Endothelial cell of umbilical vein (primary cell): ENCODE measurements around the gene NFIC. TPM values are rescaled to one million over a fixed set of nuclear protein-coding genes. Genes with fewer than 3 reads are reported as not detected.

Experiments used
- BruUV-seq: library from RNA; stranded (reverse); fragments of 400-500 nt; replicated peaks from 2 replicates; lab custom pipeline; 2021; lab: Mats Ljungman, UMichigan
- CTCF ChIA-PET: fragments of 300-600, 350-600 bp; sonication (Branson Sonifier 250); formaldehyde crosslinking; loops from one replicate; lab custom pipeline; 2021; ENCODE audit warnings: antibody characterized with exemption, inconsistent platforms; lab: Charles Lee
- POLR2A ChIA-PET: fragments of 300-600, 350-600 bp; sonication (Branson Sonifier 250); formaldehyde crosslinking; loops from one replicate; lab custom pipeline; 2021; ENCODE audit warnings: antibody characterized with exemption, inconsistent platforms; lab: Charles Lee
- DNase-seq: peaks from one replicate; pipeline ENCODE4 v3.0.0-alpha.2; 2011; ENCODE audit warnings: low read depth, low spot score
- FAIRE-seq: peaks from 2 replicates; lab custom pipeline; 2011; peaks lifted over from hg19 to GRCh38; lab: Jason Lieb, UNC
- H2AFZ ChIP-seq: 2 replicates; pipeline ENCODE4 v1.6.0; 2012; ENCODE audit warnings: low read depth, low read length, control low read depth, inconsistent platforms
- H3K27ac ChIP-seq: 2 replicates; pipeline ENCODE4 v1.5.1; 2011; ENCODE audit warnings: low read depth, mild to moderate bottlenecking, control low read depth, low read length, moderate library complexity; ENCODE audit not compliant: insufficient read depth
- H3K27me3 ChIP-seq, 2 experiments: 2 replicates each; pipeline versions ENCODE4 v1.6.0 to v1.6.1; 2011; ENCODE audit warnings: low read length in 2 of 2, mixed read lengths in 1 of 2; ENCODE audit not compliant: control insufficient read depth in 2 of 2, insufficient read depth in 2 of 2
- H3K36me3 ChIP-seq, 2 experiments: 2 replicates in 1 of 2; 3 replicates in 1 of 2; pipeline ENCODE4 v1.5.1; 2011; ENCODE audit warnings: low read length in 2 of 2, mild to moderate bottlenecking in 1 of 2, moderate library complexity in 1 of 2; ENCODE audit not compliant: control insufficient read depth in 2 of 2, insufficient read depth in 2 of 2; ENCODE audit errors: extremely low read depth in 1 of 2
- H3K4me1 ChIP-seq: 3 replicates; pipeline ENCODE4 v1.5.1; 2011; ENCODE audit warnings: mild to moderate bottlenecking, low read length; ENCODE audit not compliant: control insufficient read depth, insufficient read depth; ENCODE audit errors: extremely low read depth
- H3K4me2 ChIP-seq: 2 replicates; pipeline ENCODE4 v1.6.1; 2011; ENCODE audit warnings: low read length, control low read depth, mixed read lengths; ENCODE audit not compliant: insufficient read depth
- H3K4me3 ChIP-seq, 3 experiments: fragments of 200-600 bp in 1 of 3; sonication (generic), shearing (Covaris generic) in 1 of 3; replicated peaks in 1 of 3; 2 replicates each; pipeline ENCODE4 v1.5.1; 2011 to 2016; ENCODE audit warnings: control low read depth in 3 of 3, low read length in 3 of 3, mild to moderate bottlenecking in 2 of 3, inconsistent platforms in 1 of 3, low read depth in 1 of 3, moderate library complexity in 1 of 3; ENCODE audit not compliant: insufficient read depth in 1 of 3
- H3K79me2 ChIP-seq: 2 replicates; pipeline ENCODE4 v1.6.0; 2012; ENCODE audit warnings: low read length, inconsistent platforms; ENCODE audit not compliant: control insufficient read depth, insufficient read depth
- H3K9ac ChIP-seq: replicated peaks from 2 replicates; pipeline ENCODE3; 2011; ENCODE audit warnings: low read length, control low read depth; ENCODE audit not compliant: insufficient read depth; ENCODE audit errors: extremely low read depth
- H3K9me1 ChIP-seq: replicated peaks from 3 replicates; pipeline ENCODE4 v1.6.0; 2011; ENCODE audit warnings: mild to moderate bottlenecking, low read length; ENCODE audit not compliant: control insufficient read depth, insufficient read depth; ENCODE audit errors: extremely low read depth
- H3K9me3 ChIP-seq: replicated peaks from 2 replicates; pipeline ENCODE4 v1.5.1; 2012; ENCODE audit warnings: low read length, inconsistent platforms; ENCODE audit not compliant: control insufficient read depth, insufficient read depth
- H4K20me1 ChIP-seq: replicated peaks from 2 replicates; pipeline ENCODE3; 2011; ENCODE audit warnings: mild to moderate bottlenecking, low read length; ENCODE audit not compliant: control insufficient read depth, insufficient read depth; ENCODE audit errors: extremely low read depth
- CTCF ChIP-seq, 2 donors: IDR thresholded peaks; 1 replicate in 1 of 2; 2 replicates in 1 of 2; pipeline ENCODE4 v1.5.1; 2011; ENCODE audit warnings: low read length in 2 of 2, mild to moderate bottlenecking in 2 of 2, moderate library complexity in 2 of 2, control low read depth in 1 of 2, inconsistent platforms in 1 of 2, low read depth in 1 of 2; ENCODE audit not compliant: insufficient read depth in 1 of 2; ENCODE audit errors: extremely low read depth in 1 of 2
- EZH2 ChIP-seq: IDR thresholded peaks from 2 replicates; pipeline ENCODE4 v1.6.1; 2012; ENCODE audit warnings: borderline replicate concordance, low read depth, mild to moderate bottlenecking, moderate library complexity, low read length, inconsistent platforms; ENCODE audit not compliant: severe bottlenecking
- GATA2 ChIP-seq: IDR thresholded peaks from 2 replicates; pipeline ENCODE4 v1.7.0; 2011; ENCODE audit warnings: low read depth, mild to moderate bottlenecking, moderate library complexity, mixed read lengths, low read length; ENCODE audit not compliant: insufficient read length, insufficient read depth
- JUN ChIP-seq: IDR thresholded peaks from 2 replicates; pipeline ENCODE4 v1.6.1; 2011; ENCODE audit warnings: borderline replicate concordance, low read depth; ENCODE audit not compliant: insufficient read length, insufficient read depth
- MAX ChIP-seq: IDR thresholded peaks from 2 replicates; pipeline ENCODE4 v1.6.1; 2011; ENCODE audit not compliant: insufficient read depth, insufficient read length
- POLR2A ChIP-seq: IDR thresholded peaks from 2 replicates; pipeline ENCODE4 v1.6.1; 2012; ENCODE audit warnings: low read depth, mild to moderate bottlenecking, control low read depth, low read length
- POLR2AphosphoS5 ChIP-seq: IDR thresholded peaks from 2 replicates; pipeline ENCODE4 v1.6.1; 2012; ENCODE audit warnings: low read depth, mild to moderate bottlenecking, control low read depth, low read length, moderate library complexity; ENCODE audit not compliant: insufficient read depth
- dilution Hi-C: fragments of 300-500 bp; cut with MboI; formaldehyde crosslinking; loops from one replicate; pipeline ENCODE4 v1.15.0; 2019; ENCODE audit warnings: low sequenced_read_pairs; ENCODE audit not compliant: extremely low pct_ligation_motif_present
- intact Hi-C: fragments of 100-400 bp; cut with micrococcal nuclease; formaldehyde crosslinking; loops from one replicate; pipeline ENCODE4 v1.10.0; 2022
- polyA plus RNA-seq, 4 experiments: library from polyadenylated mRNA; depleted of rRNA in 3 of 4; stranded (reverse) in 3 of 4; unstranded in 1 of 4; fragments of >200 nt; gene quantifications; 2 replicates each; pipeline versions ENCODE4 v1.2.1 to v1.2.3, GENCODE V29; 2011 to 2012; ENCODE audit warnings: missing spikeins in 1 of 4
- total RNA-seq: library from RNA; stranded (reverse); gene quantifications from 2 replicates; pipeline ENCODE4 v1.2.3, GENCODE V29; 2021

Gene NFIC
- total and polyA plus RNA-seq, 2 donors (not counting 3 experiments of a cell fraction or from before 2014, with no cell fraction given), result 11.4 to 133 TPM

DNA sequence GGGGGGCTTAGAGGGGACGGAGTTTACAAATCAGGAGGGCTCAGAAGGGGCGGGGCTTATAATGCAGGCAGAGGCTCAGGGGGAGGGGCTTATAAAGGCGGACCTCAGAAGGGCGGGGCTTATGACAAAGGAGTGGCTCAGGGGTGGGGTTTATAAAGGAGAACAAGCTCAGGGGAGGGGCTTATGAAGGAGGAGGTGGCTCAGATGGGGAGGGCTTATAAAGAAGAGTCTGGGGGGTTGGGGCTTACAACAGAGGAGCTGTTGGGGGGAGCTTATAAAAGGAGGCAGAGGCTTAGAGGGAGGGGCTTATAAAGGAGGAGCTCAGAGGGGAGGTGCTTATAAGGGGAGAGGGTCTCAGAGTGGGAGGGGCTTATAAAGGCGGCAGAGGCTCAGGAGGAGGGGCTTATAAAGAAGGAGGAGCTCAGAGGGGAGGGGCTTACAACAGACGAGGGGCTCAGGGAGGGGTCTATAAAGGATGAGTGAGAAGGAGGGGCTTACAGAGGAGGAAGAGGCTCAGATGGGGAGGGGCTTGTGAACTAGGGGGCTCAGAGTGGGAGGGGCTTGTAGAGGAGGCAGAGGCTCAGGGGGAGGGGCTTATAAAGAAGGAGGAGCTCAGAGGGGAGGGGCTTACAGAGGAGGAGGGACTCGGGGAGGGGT is 112.9 kb downstream of the NFIC start:
- CTCF ChIA-PET, result interaction anchor here (0.6 to 1.5 kb wide), 4 partner anchors 10 to 976 kb away, joined by 4 to 8 read pairs (median 5); no protein-coding TSS in a partner anchor
- FAIRE-seq (no peak), DNase-seq (no peak)
- H3K4me2 ChIP-seq, result no peak overlapping the region
- H3K9ac ChIP-seq, result no peak overlapping the region
- no peak overlapping the region for H2AFZ ChIP-seq
- no peaks in the 10 kb centered on the region for H3K9me1 ChIP-seq
- H3K79me2 ChIP-seq, result no peaks in the 10 kb centered on the region
- H3K9me3 ChIP-seq, result no peaks in the 10 kb centered on the region
- H3K27ac ChIP-seq, result no peak overlapping the region
- no TSS peak for BruUV-seq
- no peak overlapping the region for H3K4me3 ChIP-seq
- intact Hi-C loops, result no loop called here
- no peaks in the 10 kb centered on the region for H4K20me1 ChIP-seq
- H3K36me3 ChIP-seq, result no peaks in the 10 kb centered on the region
- POLR2A ChIA-PET, result no interaction called here
- TF ChIP-seq GATA2, result no peak
- no peak for TF ChIP-seq EZH2
- TF ChIP-seq MAX, result no peak
- no peak for TF ChIP-seq CTCF (IDR thresholded peaks at IDR 0.05; ENCODE audit: extremely low read depth in 1 of 2, insufficient read depth in 1 of 2, low read depth in 1 of 2, low read length in 2 of 2)
- no peaks in the 10 kb centered on the region for H3K4me1 ChIP-seq
- H3K27me3 ChIP-seq, result peaks cover 3 to 11% of the 10 kb centered on the region in 2 experiments
- dilution Hi-C loops, result no loop called here

- H3K9me1 ChIP-seq, result no peaks in the 10 kb centered on the region
- ChIA-PET CTCF (interaction anchor here (1.1 to 1.4 kb wide), 2 partner anchors 51 to 175 kb away, joined by 4 to 8 read pairs; no protein-coding TSS in a partner anchor), POLR2A (no interaction called here)
- H2AFZ ChIP-seq, result no peak overlapping the region
- dilution Hi-C loops (no loop called here), intact Hi-C loops (no loop called here)
- no peaks in the 10 kb centered on the region for H3K79me2 ChIP-seq
- no peak overlapping the region for H3K4me3 ChIP-seq
- H3K27ac ChIP-seq, result no peak overlapping the region
- no peaks in the 10 kb centered on the region for H3K9me3 ChIP-seq
- peaks cover 3 to 11% of the 10 kb centered on the region in 2 experiments for H3K27me3 ChIP-seq
- TF ChIP-seq POLR2AphosphoS5 (no peak), JUN (no peak), POLR2A (no peak), MAX (no peak), EZH2 (no peak), GATA2 (no peak)
- FAIRE-seq, result no peak
- H3K9ac ChIP-seq, result no peak overlapping the region
- DNase-seq, result no peak
- H4K20me1 ChIP-seq, result no peaks in the 10 kb centered on the region
- no TSS peak for BruUV-seq
- no peaks in the 10 kb centered on the region for H3K4me1 ChIP-seq
- no peaks in the 10 kb centered on the region for H3K36me3 ChIP-seq
- no peak overlapping the region for H3K4me2 ChIP-seq
Measured at GRCh38 chr19:3479834-3480215, 113.4 kb downstream of the NFIC start.
